HepG2 (cell line): ENCODE data around the gene NT5C. TPM values are rescaled to one million over a fixed set of nuclear protein-coding genes. Genes with fewer than 3 reads are reported as not detected.

ENCODE experiments used
- AHDC1 ChIP-seq: sonication (generic); formaldehyde crosslinking; IDR thresholded peaks from 2 replicates; pipeline ENCODE4 v1.5.1; 2020; ENCODE audit warnings: mild to moderate bottlenecking, missing genetic modification reagents, borderline replicate concordance
- AHR ChIP-seq: IDR thresholded peaks from 2 replicates; pipeline ENCODE4 v1.6.1; 2018; ENCODE audit warnings: missing genetic modification reagents, missing compliant biosample characterization
- E2F2 ChIP-seq: sonication (generic); formaldehyde crosslinking; IDR thresholded peaks from 2 replicates; pipeline ENCODE4 v1.4.0; 2020; ENCODE audit warnings: missing genetic modification reagents, borderline replicate concordance
- RELA ChIP-seq: sonication (generic); formaldehyde crosslinking; IDR thresholded peaks from 2 replicates; pipeline ENCODE4 v1.4.0; 2020; ENCODE audit warnings: missing genetic modification reagents
- ZBTB46 ChIP-seq: sonication (generic); formaldehyde crosslinking; IDR thresholded peaks from 2 replicates; pipeline ENCODE4 v1.4.0; 2020; ENCODE audit warnings: mild to moderate bottlenecking, missing genetic modification reagents, borderline replicate concordance
- ZHX2 ChIP-seq, 2 experiments: sonication (generic) in 1 of 2; formaldehyde crosslinking in 1 of 2; IDR thresholded peaks; 2 replicates each; pipeline versions ENCODE4 v1.6.1 to v1.9.0; 2014 to 2022; ENCODE audit warnings: antibody characterized with exemption in 1 of 2, borderline replicate concordance in 1 of 2, inconsistent platforms in 1 of 2, low read depth in 1 of 2, missing genetic modification reagents in 1 of 2
- ZNF670 ChIP-seq: sonication (generic); formaldehyde crosslinking; IDR thresholded peaks from 2 replicates; pipeline ENCODE4 v1.8.0; 2022; ENCODE audit warnings: mild to moderate bottlenecking, missing genetic modification reagents, borderline replicate concordance
- ZNF704 ChIP-seq: sonication (generic); formaldehyde crosslinking; IDR thresholded peaks from 2 replicates; pipeline ENCODE4 v1.8.1; 2023; ENCODE audit warnings: mild to moderate bottlenecking, inconsistent platforms, moderate library complexity, missing genetic modification reagents, borderline replicate concordance
- polyA plus RNA-seq, 8 experiments: library from polyadenylated mRNA; depleted of rRNA in 3 of 8; stranded (reverse) in 7 of 8; unstranded in 1 of 8; fragments of >200 nt; fragmentation: Illumina TruSeq in 4 of 8; extraction: Trizol in 4 of 8; gene quantifications; 2 replicates each; pipeline versions ENCODE4 v1.2.1 to v1.2.3, GENCODE V29; 2011 to 2016; ENCODE audit warnings: low read depth in 4 of 8, missing spikeins in 1 of 8, mixed read lengths in 1 of 8; ENCODE audit not compliant: insufficient read depth in 1 of 8
- total RNA-seq, 5 experiments: library from RNA; depleted of rRNA; stranded (reverse); fragments of >200 nt; fragmentation: Illumina TruSeq; extraction: Trizol; gene quantifications; 2 replicates each; pipeline ENCODE4 v1.2.3, GENCODE V29; 2016; ENCODE audit warnings: low read depth in 1 of 5

Gene NT5C
- total and polyA plus RNA-seq, 2 of the 13 experiments (the other 11 are each of a cell fraction or from before 2014, with no cell fraction given): 42.8 to 48.6 TPM

- TF ChIP-seq AHR: peak; percentile 56; the same call in 1 of the 2 replicates
- no peak for TF ChIP-seq ZBTB46 (CRISPR knock-in tag)
- peak; percentile 75; the same call in 1 of the 2 replicates for TF ChIP-seq AHDC1 (CRISPR knock-in tag)
- TF ChIP-seq E2F2: no peak
- 0 out of 2 replicates have a peak, but pooled peaks have one; percentile 31 for TF ChIP-seq ZNF670 (CRISPR knock-in tag)
- 0 out of 2 replicates have a peak, but pooled peaks have one; percentile 38 for TF ChIP-seq ZNF704 (CRISPR knock-in tag)
- 0 out of 2 replicates have a peak, but pooled peaks have one; percentile 58 for TF ChIP-seq ZHX2 (IDR thresholded peaks at IDR 0.05; ENCODE audit: low read depth)
- no peak for TF ChIP-seq ZHX2 (CRISPR knock-in tag; IDR thresholded peaks at IDR 0.05; ENCODE audit: borderline replicate concordance)
- no peak for TF ChIP-seq RELA (CRISPR knock-in tag)
These were observed 47.4 kb downstream of the NT5C start (continued) for GRCh38 chr17:75084039-75084660.
